BE2C (cell line): ENCODE data around the gene PKP2.

Experiments
- DNase-seq: peaks from one replicate; pipeline ENCODE4 v3.0.0-alpha.2; 2020
- H3K27me3 ChIP-seq: fragments of 250-450 bp; sonication (Bioruptor Pico); 2 replicates; pipeline ENCODE4 v1.5.1; 2020; ENCODE audit warnings: mild to moderate bottlenecking
- H3K36me3 ChIP-seq: fragments of 250-450 bp; sonication (Bioruptor Pico); 2 replicates; pipeline ENCODE4 v1.5.1; 2020; ENCODE audit warnings: mild to moderate bottlenecking
- H3K4me1 ChIP-seq: fragments of 250-450 bp; sonication (Bioruptor Pico); 2 replicates; pipeline ENCODE4 v1.5.1; 2020
- H3K4me3 ChIP-seq: 2 replicates; pipeline ENCODE4 v1.5.1; 2011; ENCODE audit warnings: low read depth, low read length
- H3K9me3 ChIP-seq: fragments of 250-450 bp; sonication (Bioruptor Pico); 2 replicates; pipeline ENCODE4 v1.5.1; 2020
- TF ChIP-seq, protein P1 (sequence below): IDR thresholded peaks from 2 replicates; pipeline ENCODE4 v1.5.1; 2012; ENCODE audit warnings: mild to moderate bottlenecking, low read depth, low read length

PKP2 gene

GRCh38 chr12:32902287-32902997 is 5.9 kb upstream of the PKP2 start:
- TF ChIP-seq, protein P1, sequence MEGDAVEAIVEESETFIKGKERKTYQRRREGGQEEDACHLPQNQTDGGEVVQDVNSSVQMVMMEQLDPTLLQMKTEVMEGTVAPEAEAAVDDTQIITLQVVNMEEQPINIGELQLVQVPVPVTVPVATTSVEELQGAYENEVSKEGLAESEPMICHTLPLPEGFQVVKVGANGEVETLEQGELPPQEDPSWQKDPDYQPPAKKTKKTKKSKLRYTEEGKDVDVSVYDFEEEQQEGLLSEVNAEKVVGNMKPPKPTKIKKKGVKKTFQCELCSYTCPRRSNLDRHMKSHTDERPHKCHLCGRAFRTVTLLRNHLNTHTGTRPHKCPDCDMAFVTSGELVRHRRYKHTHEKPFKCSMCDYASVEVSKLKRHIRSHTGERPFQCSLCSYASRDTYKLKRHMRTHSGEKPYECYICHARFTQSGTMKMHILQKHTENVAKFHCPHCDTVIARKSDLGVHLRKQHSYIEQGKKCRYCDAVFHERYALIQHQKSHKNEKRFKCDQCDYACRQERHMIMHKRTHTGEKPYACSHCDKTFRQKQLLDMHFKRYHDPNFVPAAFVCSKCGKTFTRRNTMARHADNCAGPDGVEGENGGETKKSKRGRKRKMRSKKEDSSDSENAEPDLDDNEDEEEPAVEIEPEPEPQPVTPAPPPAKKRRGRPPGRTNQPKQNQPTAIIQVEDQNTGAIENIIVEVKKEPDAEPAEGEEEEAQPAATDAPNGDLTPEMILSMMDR: no peak
- no peaks in the 10 kb centered on the region for H3K36me3 ChIP-seq
- DNase-seq: no peak
- H3K9me3 ChIP-seq: no peaks in the 10 kb centered on the region
- no peaks in the 10 kb centered on the region for H3K4me1 ChIP-seq
- H3K4me3 ChIP-seq: no peak overlapping the region
- H3K27me3 ChIP-seq: no peaks in the 10 kb centered on the region; the same call in 1 of the 2 replicates

DNA sequence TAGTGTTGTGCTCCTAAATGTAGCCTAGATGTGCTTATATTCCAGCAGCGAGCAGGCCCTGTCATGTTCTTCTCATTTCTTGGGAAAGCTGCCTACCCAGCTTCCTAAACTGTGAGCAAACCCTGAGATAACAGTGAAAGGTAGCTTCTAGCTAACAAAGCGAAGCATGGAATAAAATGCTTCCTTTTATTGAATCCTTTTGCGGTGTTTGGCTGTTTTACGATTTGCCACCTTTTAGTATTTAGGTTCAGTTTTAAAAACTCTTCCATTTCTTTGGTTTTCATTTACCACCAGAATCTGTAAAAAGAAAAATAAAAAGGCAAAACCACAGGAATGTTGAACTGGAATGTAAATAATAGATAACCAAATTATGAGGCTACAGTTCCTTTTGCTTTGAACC is 5.0 kb upstream of the PKP2 start:
- no peak for DNase-seq
- H3K9me3 ChIP-seq: no peaks in the 10 kb centered on the region
- TF ChIP-seq, protein P1: no peak
- no peaks in the 10 kb centered on the region for H3K4me1 ChIP-seq
- H3K36me3 ChIP-seq: no peaks in the 10 kb centered on the region
- no peaks in the 10 kb centered on the region; the same call in 1 of the 2 replicates for H3K27me3 ChIP-seq
- H3K4me3 ChIP-seq: no peak overlapping the region

- TF ChIP-seq, protein P1: no peak
- no peaks in the 10 kb centered on the region for H3K36me3 ChIP-seq
- no peaks in the 10 kb centered on the region for H3K9me3 ChIP-seq
- H3K4me3 ChIP-seq: no peak overlapping the region
- no peak for DNase-seq
- H3K27me3 ChIP-seq: peaks cover 10% of the 10 kb centered on the region
- no peaks in the 10 kb centered on the region for H3K4me1 ChIP-seq
Measured at GRCh38 chr12:32897687-32898573, 1.4 kb upstream of the PKP2 start.

DNA sequence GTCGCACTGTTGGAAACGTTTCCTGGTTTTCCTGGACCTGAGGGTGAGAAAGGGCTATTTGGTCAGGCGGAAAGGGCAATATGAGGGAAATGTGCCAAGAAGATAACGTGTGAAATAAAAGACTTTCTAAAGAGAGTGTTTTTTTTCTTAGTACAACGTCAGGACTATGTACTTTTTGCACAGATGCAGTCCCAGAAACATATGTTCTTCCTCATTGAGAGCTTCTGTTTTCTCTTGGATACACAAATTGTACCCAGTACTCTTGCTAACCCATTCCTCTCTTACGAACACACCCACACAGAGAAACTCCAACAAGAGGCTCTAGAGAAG is 669 bp upstream of the PKP2 start:
- peaks cover 10% of the 10 kb centered on the region for H3K27me3 ChIP-seq
- no peaks in the 10 kb centered on the region for H3K4me1 ChIP-seq
- no peaks in the 10 kb centered on the region for H3K36me3 ChIP-seq
- peak overlapping the region; percentile 61 for H3K4me3 ChIP-seq
- TF ChIP-seq, protein P1: no peak
- H3K9me3 ChIP-seq: no peaks in the 10 kb centered on the region
- DNase-seq: no peak

GRCh38 chr12:32895688-32896431 is 717 bp downstream of the PKP2 start:
- DNase-seq: no peak
- H3K27me3 ChIP-seq: peaks cover 10% of the 10 kb centered on the region
- H3K36me3 ChIP-seq: no peaks in the 10 kb centered on the region
- H3K4me1 ChIP-seq: no peaks in the 10 kb centered on the region
- TF ChIP-seq, protein P1: no peak
- no peaks in the 10 kb centered on the region for H3K9me3 ChIP-seq
- peak overlapping the region; percentile 52 for H3K4me3 ChIP-seq
